GM12878 (cell line): ENCODE results near the gene UFC1. TPM values are rescaled to one million over a fixed set of nuclear protein-coding genes. Genes with fewer than 3 reads are reported as not detected.

Source experiments
- ATAC-seq: fragments of 200-7000 bp; cut with Tn5 transposase; 3 replicates; pipeline ENCODE4 v1.9.1; 2020; ENCODE audit warnings: mild to moderate bottlenecking, moderate library complexity
- BruUV-seq: library from RNA; stranded (reverse); fragments of 400-500 nt; replicated peaks from 2 replicates; lab custom pipeline; 2021; lab: Mats Ljungman, UMichigan
- CTCF ChIA-PET: fragments of 300-600 bp; sonication (Branson Sonifier 250); formaldehyde crosslinking; extraction: SDS; loops from one replicate; lab custom pipeline; 2021; ENCODE audit warnings: inconsistent platforms; lab: Yijun Ruan, JAX
- POLR2A ChIA-PET: fragments of 350-600 bp; formaldehyde crosslinking; extraction: SDS; loops from one replicate; lab custom pipeline; 2021; ENCODE audit warnings: inconsistent platforms; lab: Charles Lee
- RAD21 ChIA-PET: fragments of 300-600 bp; sonication (Branson Sonifier 250); formaldehyde crosslinking; loops from one replicate; lab custom pipeline; 2023; ENCODE audit warnings: antibody characterized with exemption; ENCODE audit not compliant: unreplicated experiment; lab: Charles Lee
- SMC1A ChIA-PET: fragments of 300-600 bp; sonication (Branson Sonifier 250); formaldehyde crosslinking; loops from one replicate; lab custom pipeline; 2023; ENCODE audit not compliant: unreplicated experiment, uncharacterized antibody; lab: Charles Lee
- DNase-seq: peaks from one replicate; pipeline ENCODE4 v3.0.0-alpha.2; 2011; ENCODE audit warnings: low read depth, low spot score
- FAIRE-seq: peaks from 3 replicates; lab custom pipeline; 2011; peaks lifted over from hg19 to GRCh38; lab: Jason Lieb, UNC
- H2AFZ ChIP-seq: 2 replicates; pipeline ENCODE4 v1.6.0; 2011; ENCODE audit warnings: low read depth, low read length, control low read depth; ENCODE audit not compliant: control insufficient read depth
- H3K27ac ChIP-seq: 2 replicates; pipeline ENCODE4 v1.5.1; 2011; ENCODE audit warnings: control low read depth; ENCODE audit not compliant: control insufficient read depth, insufficient read depth
- H3K27me3 ChIP-seq, 2 experiments: replicated peaks in 1 of 2; 2 replicates each; pipeline versions ENCODE4 v1.6.0 to v1.6.1; 2011; ENCODE audit warnings: low read length in 1 of 2; ENCODE audit not compliant: control insufficient read depth in 2 of 2, insufficient read depth in 2 of 2
- H3K36me3 ChIP-seq, 2 experiments: 2 replicates each; pipeline ENCODE4 v1.5.1; 2011; ENCODE audit warnings: low read length in 1 of 2; ENCODE audit not compliant: control insufficient read depth in 2 of 2, insufficient read depth in 2 of 2
- H3K4me1 ChIP-seq: 2 replicates; pipeline ENCODE4 v1.6.1; 2011; ENCODE audit warnings: mild to moderate bottlenecking, low read length, moderate library complexity, mixed read lengths; ENCODE audit not compliant: control insufficient read depth, insufficient read depth
- H3K4me2 ChIP-seq: 2 replicates; pipeline ENCODE4 v1.6.0; 2011; ENCODE audit warnings: control low read depth; ENCODE audit not compliant: control insufficient read depth, insufficient read depth
- H3K4me3 ChIP-seq: fragments of 200-600 bp; sonication (generic); 2 replicates; pipeline ENCODE4 v1.5.1; 2016
- H3K79me2 ChIP-seq: 2 replicates; pipeline ENCODE4 v1.6.0; 2011; ENCODE audit warnings: low read length; ENCODE audit not compliant: control insufficient read depth, insufficient read depth
- H3K9ac ChIP-seq: 2 replicates; pipeline ENCODE4 v1.8.0; 2011; ENCODE audit warnings: low read length, control low read depth, mixed read lengths; ENCODE audit not compliant: control insufficient read depth, insufficient read depth
- H3K9me3 ChIP-seq: replicated peaks from 3 replicates; pipeline ENCODE4 v1.5.1; 2011; ENCODE audit warnings: mild to moderate bottlenecking, low read length; ENCODE audit not compliant: control insufficient read depth, insufficient read depth
- H4K20me1 ChIP-seq: 2 replicates; pipeline ENCODE4 v1.6.0; 2011; ENCODE audit not compliant: control insufficient read depth, insufficient read depth
- CEBPB ChIP-seq, 2 experiments: fragments of 150-350 bp in 1 of 2; IDR thresholded peaks; 2 replicates each; pipeline ENCODE4 v1.6.1; 2012 to 2014; ENCODE audit warnings: low read depth in 2 of 2, low read length in 2 of 2, borderline replicate concordance in 1 of 2, inconsistent platforms in 1 of 2
- EGR1 ChIP-seq, 2 experiments: IDR thresholded peaks; 1 replicate in 1 of 2; 2 replicates in 1 of 2; pipeline ENCODE4 v1.6.1; 2011 to 2012; ENCODE audit warnings: low read depth in 2 of 2, low read length in 2 of 2, borderline replicate concordance in 1 of 2, mild to moderate bottlenecking in 1 of 2, moderate library complexity in 1 of 2
- EZH2 ChIP-seq: IDR thresholded peaks from 2 replicates; pipeline ENCODE4 v1.6.1; 2012; ENCODE audit warnings: low read depth, mild to moderate bottlenecking, control low read depth, inconsistent platforms, low read length, borderline replicate concordance; ENCODE audit not compliant: control insufficient read depth
- NBN ChIP-seq: fragments of 450-650 bp; IDR thresholded peaks from 2 replicates; pipeline ENCODE4 v1.6.1; 2016
- TARDBP ChIP-seq: IDR thresholded peaks from 2 replicates; pipeline ENCODE4 v1.6.1; 2016; ENCODE audit warnings: borderline replicate concordance
- ZNF217 ChIP-seq: fragments of 450-650 bp; IDR thresholded peaks from 2 replicates; pipeline ENCODE4 v1.6.1; 2017; ENCODE audit warnings: antibody characterized with exemption, mild to moderate bottlenecking
- WGBS: methylation state at CpG from one replicate; pipeline ENCODE4 v1.1.6; 2016; ENCODE audit warnings: low lambda C conversion rate; ENCODE audit not compliant: insufficient replicate concordance, insufficient coverage; ENCODE audit errors: missing lambda C conversion rate; 5-methylcytosine and 5-hydroxymethylcytosine counted together
- in situ Hi-C: fragments of 300-500 bp; cut with MboI; formaldehyde crosslinking; loops from 9 replicates; pipeline ENCODE4 v1.14.3; 2018; ENCODE audit warnings: mixed read lengths
- intact Hi-C: fragments of 100-400 bp; cut with micrococcal nuclease; formaldehyde crosslinking; loops from one replicate; pipeline ENCODE4 v1.14.2; 2022; ENCODE audit not compliant: unreplicated experiment
- polyA plus RNA-seq, 11 experiments: library from polyadenylated mRNA; depleted of rRNA in 4 of 11; unstranded in 6 of 11; stranded (reverse) in 5 of 11; fragments of >200 nt; fragmentation: Nextera tagmentation in 4 of 11; fragmentation: Illumina TruSeq in 1 of 11; extraction: Ambion mirVana in 4 of 11; extraction: Trizol in 1 of 11; gene quantifications; 1 replicate in 1 of 11; 2 replicates in 10 of 11; pipeline versions ENCODE4 v1.2.1 to v1.2.3, GENCODE V29; 2011 to 2016; ENCODE audit warnings: inconsistent platforms in 2 of 11, missing spikeins in 2 of 11, low read depth in 1 of 11
- total RNA-seq, 4 experiments: library from RNA; depleted of rRNA in 3 of 4; stranded (reverse); fragments of >200 nt in 3 of 4; fragmentation: Illumina TruSeq in 1 of 4; extraction: Trizol in 1 of 4; gene quantifications; 2 replicates each; pipeline versions ENCODE4 v1.2.1 to v1.2.3, GENCODE V29; 2013 to 2021
- TF ChIP-seq, protein P1 (sequence below), 3 experiments: IDR thresholded peaks in 2 of 3; conservative IDR thresholded peaks in 1 of 3; 2 replicates each; pipeline ENCODE4 v1.5.1; 2011; ENCODE audit warnings: low read depth in 3 of 3, low read length in 3 of 3, mild to moderate bottlenecking in 3 of 3, control low read depth in 2 of 3, moderate library complexity in 2 of 3, inconsistent platforms in 1 of 3, mixed read lengths in 1 of 3; ENCODE audit not compliant: control insufficient read depth in 2 of 3, insufficient read depth in 1 of 3; ENCODE audit errors: extremely low read depth in 1 of 3
- TF ChIP-seq, protein P2 (sequence below): fragments of 450-650 bp; IDR thresholded peaks from 2 replicates; pipeline ENCODE4 v1.6.1; 2016; ENCODE audit warnings: mild to moderate bottlenecking
- TF ChIP-seq, protein P3 (sequence below): IDR thresholded peaks from 2 replicates; pipeline ENCODE4 v1.6.1; 2011; ENCODE audit warnings: borderline replicate concordance, low read depth, mild to moderate bottlenecking, moderate library complexity, mixed read lengths, low read length; ENCODE audit not compliant: insufficient read depth; ENCODE audit errors: extremely low read length

UFC1 gene
- total and polyA plus RNA-seq, 10 of the 15 experiments (the other 5 are each of a cell fraction or from before 2014, with no cell fraction given), result 95.9 to 239 (median 151) TPM

DNA sequence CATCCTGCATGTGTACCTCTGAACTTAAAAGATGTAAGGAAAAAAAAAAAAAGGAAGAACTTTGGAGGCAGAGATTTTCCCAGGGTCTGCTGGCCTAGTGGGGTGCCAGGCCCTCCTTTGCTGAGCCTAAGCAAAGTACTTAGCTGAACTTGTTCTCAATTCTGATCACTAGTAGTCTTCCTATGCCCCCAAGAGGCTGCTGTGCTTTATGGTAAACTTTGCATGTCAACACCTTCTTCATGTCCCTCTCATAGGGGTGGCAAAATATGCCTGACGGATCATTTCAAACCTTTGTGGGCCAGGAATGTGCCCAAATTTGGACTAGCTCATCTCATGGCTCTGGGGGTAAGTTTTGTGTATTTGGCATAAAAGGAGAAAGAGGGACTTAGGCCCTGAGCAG lies 4.1 kb downstream of the UFC1 start:
- Histone ChIP-seq H3K9me3 (no peaks in the 10 kb centered on the region), H3K9ac (no peak overlapping the region), H3K4me2 (no peak overlapping the region), H3K27ac (no peak overlapping the region), H3K36me3 (peaks cover 0 to 12% of the 10 kb centered on the region in 2 experiments), H3K79me2 (peaks cover 24% of the 10 kb centered on the region), H3K4me1 (peaks cover 17% of the 10 kb centered on the region), H2AFZ (no peak overlapping the region), H3K4me3 (no peak overlapping the region), H3K27me3 (no peaks in the 10 kb centered on the region), H4K20me1 (no peaks in the 10 kb centered on the region)
- DNase-seq, result no peak
- ChIA-PET SMC1A (interaction anchor here (0.7 to 1.5 kb wide), 5 partner anchors 9 to 28 kb away, joined by 3 to 6 read pairs (median 4); partner anchors contain the start of gene PPOX), RAD21 (interaction anchor here (0.8 to 1.3 kb wide), 3 partner anchors 46 to 160 kb away, joined by 3 to 4 read pairs (median 3); no protein-coding TSS in a partner anchor), CTCF (interaction anchor here (0.8 to 2.2 kb wide), 12 partner anchors 9 to 224 kb away, joined by 3 to 18 read pairs (median 4); partner anchors contain the start of genes B4GALT3, PPOX and USF1), POLR2A (interaction anchor here (0.8 to 2.2 kb wide), 3 partner anchors 9 to 25 kb away, joined by 3 to 8 read pairs (median 4); no protein-coding TSS in a partner anchor)
- in situ Hi-C loops, result no loop called here
- TF ChIP-seq CEBPB (IDR thresholded peaks at IDR 0.05; ENCODE audit: borderline replicate concordance in 1 of 2, low read depth in 2 of 2, low read length in 2 of 2) (no peak), EGR1 (IDR thresholded peaks at IDR 0.05; ENCODE audit: borderline replicate concordance in 1 of 2, low read depth in 2 of 2, low read length in 2 of 2) (no peak), NBN (no peak), TARDBP (no peak), EZH2 (no peak), ZNF217 (no peak)
- TF ChIP-seq, protein P1, sequence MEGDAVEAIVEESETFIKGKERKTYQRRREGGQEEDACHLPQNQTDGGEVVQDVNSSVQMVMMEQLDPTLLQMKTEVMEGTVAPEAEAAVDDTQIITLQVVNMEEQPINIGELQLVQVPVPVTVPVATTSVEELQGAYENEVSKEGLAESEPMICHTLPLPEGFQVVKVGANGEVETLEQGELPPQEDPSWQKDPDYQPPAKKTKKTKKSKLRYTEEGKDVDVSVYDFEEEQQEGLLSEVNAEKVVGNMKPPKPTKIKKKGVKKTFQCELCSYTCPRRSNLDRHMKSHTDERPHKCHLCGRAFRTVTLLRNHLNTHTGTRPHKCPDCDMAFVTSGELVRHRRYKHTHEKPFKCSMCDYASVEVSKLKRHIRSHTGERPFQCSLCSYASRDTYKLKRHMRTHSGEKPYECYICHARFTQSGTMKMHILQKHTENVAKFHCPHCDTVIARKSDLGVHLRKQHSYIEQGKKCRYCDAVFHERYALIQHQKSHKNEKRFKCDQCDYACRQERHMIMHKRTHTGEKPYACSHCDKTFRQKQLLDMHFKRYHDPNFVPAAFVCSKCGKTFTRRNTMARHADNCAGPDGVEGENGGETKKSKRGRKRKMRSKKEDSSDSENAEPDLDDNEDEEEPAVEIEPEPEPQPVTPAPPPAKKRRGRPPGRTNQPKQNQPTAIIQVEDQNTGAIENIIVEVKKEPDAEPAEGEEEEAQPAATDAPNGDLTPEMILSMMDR (IDR thresholded peaks at IDR 0.05 in 2 of 3, conservative IDR thresholded peaks at IDR 0.05 in 1 of 3; ENCODE audit: control insufficient read depth in 2 of 3, extremely low read depth in 1 of 3, insufficient read depth in 1 of 3, low read depth in 3 of 3, low read length in 3 of 3), result peak in 1 of 3 experiments; percentile 28; a peak in 1 of 6 replicates
- TF ChIP-seq, protein P2, sequence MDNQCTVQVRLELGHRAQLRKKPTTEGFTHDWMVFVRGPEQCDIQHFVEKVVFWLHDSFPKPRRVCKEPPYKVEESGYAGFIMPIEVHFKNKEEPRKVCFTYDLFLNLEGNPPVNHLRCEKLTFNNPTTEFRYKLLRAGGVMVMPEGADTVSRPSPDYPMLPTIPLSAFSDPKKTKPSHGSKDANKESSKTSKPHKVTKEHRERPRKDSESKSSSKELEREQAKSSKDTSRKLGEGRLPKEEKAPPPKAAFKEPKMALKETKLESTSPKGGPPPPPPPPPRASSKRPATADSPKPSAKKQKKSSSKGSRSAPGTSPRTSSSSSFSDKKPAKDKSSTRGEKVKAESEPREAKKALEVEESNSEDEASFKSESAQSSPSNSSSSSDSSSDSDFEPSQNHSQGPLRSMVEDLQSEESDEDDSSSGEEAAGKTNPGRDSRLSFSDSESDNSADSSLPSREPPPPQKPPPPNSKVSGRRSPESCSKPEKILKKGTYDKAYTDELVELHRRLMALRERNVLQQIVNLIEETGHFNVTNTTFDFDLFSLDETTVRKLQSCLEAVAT, result no peak
- TF ChIP-seq, protein P3, sequence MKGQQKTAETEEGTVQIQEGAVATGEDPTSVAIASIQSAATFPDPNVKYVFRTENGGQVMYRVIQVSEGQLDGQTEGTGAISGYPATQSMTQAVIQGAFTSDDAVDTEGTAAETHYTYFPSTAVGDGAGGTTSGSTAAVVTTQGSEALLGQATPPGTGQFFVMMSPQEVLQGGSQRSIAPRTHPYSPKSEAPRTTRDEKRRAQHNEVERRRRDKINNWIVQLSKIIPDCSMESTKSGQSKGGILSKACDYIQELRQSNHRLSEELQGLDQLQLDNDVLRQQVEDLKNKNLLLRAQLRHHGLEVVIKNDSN, result no peak
- ATAC-seq, result no peak
- FAIRE-seq, result no peak
- BruUV-seq, result no TSS peak
- intact Hi-C loops, result no loop called here
- 100% methylated on average over 1 of the region's 1 CpG for WGBS
